Measurements from ENCODE around the gene CNIH3. TPM values are rescaled to one million over a fixed set of nuclear protein-coding genes. Genes with fewer than 3 reads are reported as not detected.

The CNIH3 gene
- total RNA-seq, 1 experiment from 2014 or later = 4.2 TPM

DNA sequence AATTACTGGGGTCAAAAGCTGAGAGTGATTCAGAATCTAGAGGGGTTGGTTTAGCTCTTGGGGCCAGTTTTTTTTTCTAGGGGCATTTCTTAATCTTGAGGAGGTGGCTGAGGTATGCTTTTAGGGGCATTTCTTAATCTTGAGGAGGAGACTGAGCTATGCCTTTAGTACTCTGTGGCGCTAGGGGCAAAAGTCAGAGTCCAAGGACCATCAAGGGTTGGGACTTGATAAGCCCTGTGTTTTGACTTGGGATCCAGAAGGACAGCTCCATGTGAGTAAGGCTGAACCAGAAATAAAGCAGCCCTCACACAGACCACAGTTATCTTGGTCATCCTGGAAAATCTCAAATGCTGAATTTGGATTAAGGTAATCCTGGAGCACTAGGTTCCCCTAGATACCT is 3.9 kb upstream of the CNIH3 start:
- Mint-ChIP-seq H3K27ac (no peak overlapping the region), H3K36me3 (ENCODE audit: insufficient read depth in 1 of 3, low read depth in 3 of 3) (peaks cover 0 to 5% (median 1%) of the 10 kb centered on the region in 3 experiments; a peak in 3 of 7 replicates), H3K4me3 (no peak overlapping the region), H3K9me3 (peaks cover 0 to 10% of the 10 kb centered on the region in 2 experiments; a peak in 3 of 5 replicates), H3K4me1 (peaks cover 22 to 31% of the 10 kb centered on the region in 2 experiments), H3K27me3 (ENCODE audit: low read depth) (peaks cover 79% of the 10 kb centered on the region)
- no peak overlapping the region for H2AK5ac ChIP-seq (ENCODE audit: insufficient read length, low read length)
- H3K79me2 ChIP-seq (ENCODE audit: insufficient read depth, low read length) = no peaks in the 10 kb centered on the region
- no peaks in the 10 kb centered on the region for H3K9me3 ChIP-seq (ENCODE audit: control insufficient read depth, low read depth, low read length)
- H3K14ac ChIP-seq (ENCODE audit: insufficient read depth, low read length) = no peak overlapping the region
- H3K18ac ChIP-seq (ENCODE audit: insufficient read length, low read depth, low read length) = no peak overlapping the region
- H2BK120ac ChIP-seq (ENCODE audit: low read depth, low read length, poor library complexity, severe bottlenecking) = no peak overlapping the region
- H3K9ac ChIP-seq (ENCODE audit: extremely low read depth, insufficient read length, low read length) = no peak overlapping the region
- no peak overlapping the region for H3K27ac ChIP-seq (ENCODE audit: insufficient read length, low read depth, low read length)
- no peak overlapping the region for H4K91ac ChIP-seq (ENCODE audit: insufficient read length, low read depth, low read length)
- H3K23me2 ChIP-seq (ENCODE audit: insufficient read length, low read depth, low read length, poor library complexity, severe bottlenecking) = peaks cover 19% of the 10 kb centered on the region
- no peak overlapping the region for H2AFZ ChIP-seq (ENCODE audit: low read length)
- H3K56ac ChIP-seq (ENCODE audit: insufficient read length, low read depth, low read length) = no peak overlapping the region
- H3K4ac ChIP-seq (ENCODE audit: low read depth, low read length) = no peak overlapping the region
- H3K79me1 ChIP-seq (ENCODE audit: insufficient read depth, low read depth, low read length, poor library complexity, severe bottlenecking) = no peaks in the 10 kb centered on the region
- no peaks in the 10 kb centered on the region for H4K20me1 ChIP-seq (ENCODE audit: control insufficient read depth, insufficient read depth, insufficient read length)
- no peak overlapping the region for H2BK5ac ChIP-seq (ENCODE audit: insufficient read length, low read length)
- peaks cover 21% of the 10 kb centered on the region for H3K27me3 ChIP-seq (ENCODE audit: insufficient read depth, low read length)
- no peak overlapping the region for H2BK15ac ChIP-seq (ENCODE audit: low read depth, low read length)
- no peak overlapping the region for H2BK12ac ChIP-seq (ENCODE audit: insufficient read length, low read depth, low read length)
- H3K4me1 ChIP-seq (ENCODE audit: insufficient read depth, low read length) = no peaks in the 10 kb centered on the region; the same call in 1 of the 2 replicates
- no peak overlapping the region for H3T11ph ChIP-seq (ENCODE audit: low read length)
- no peak overlapping the region for H3K4me2 ChIP-seq (ENCODE audit: insufficient read depth, insufficient read length, low read length)
- WGBS (ENCODE audit: extremely low coverage, insufficient read length, low lambda C conversion rate) = no CpG with 5 or more reads among the region's 1 CpG
- no peak for DNase-seq
- no peak overlapping the region for H4K5ac ChIP-seq (ENCODE audit: insufficient read length, low read depth, low read length)
- H2BK20ac ChIP-seq (ENCODE audit: low read depth, low read length, poor library complexity, severe bottlenecking) = no peak overlapping the region
- TF ChIP-seq CTCF (conservative IDR thresholded peaks at IDR 0.05) = no peak
- no peak overlapping the region for H3K23ac ChIP-seq (ENCODE audit: insufficient read length, low read depth, low read length)
- H4K8ac ChIP-seq (replicated peaks; ENCODE audit: insufficient read length, low read depth, low read length) = no peak overlapping the region
